Prostate gland (tissue), 2 donors: ENCODE results near the gene DLG4. TPM values are rescaled to one million over a fixed set of nuclear protein-coding genes. Genes with fewer than 3 reads are reported as not detected.

Experiments
- DNase-seq: peaks from one replicate; pipeline ENCODE4 v3.0.0-alpha.2; 2019; ENCODE audit warnings: low spot score
- H3K27ac ChIP-seq, 2 donors: fragments of 200-600 bp; sonication (generic); 2 replicates each; pipeline ENCODE4 v1.5.1; 2017 to 2019
- H3K27me3 ChIP-seq: fragments of 200-600 bp; sonication (generic); replicated peaks from 2 replicates; pipeline ENCODE4 v1.5.1; 2019; ENCODE audit not compliant: insufficient read depth
- H3K36me3 ChIP-seq, 2 donors: fragments of 200-600 bp; sonication (generic); 1 replicate in 1 of 2; 2 replicates in 1 of 2; pipeline versions ENCODE4 v1.5.1 to v1.8.1; 2017 to 2019
- H3K4me1 ChIP-seq: fragments of 200-600 bp; sonication (generic); replicated peaks from 2 replicates; pipeline ENCODE4 v1.5.1; 2019
- H3K4me3 ChIP-seq, 2 donors: fragments of 200-600 bp; sonication (generic); 2 replicates each; pipeline ENCODE4 v1.5.1; 2017 to 2019
- H3K9me3 ChIP-seq: fragments of 200-600 bp; sonication (generic); 2 replicates; pipeline ENCODE4 v1.5.1; 2017
- CTCF ChIP-seq, 4 experiments: fragments of 200-600 bp in 2 of 4; fragments of 450-650 bp in 2 of 4; sonication (generic) in 2 of 4; IDR thresholded peaks; 1 replicate in 3 of 4; 2 replicates in 1 of 4; pipeline ENCODE4 v1.5.1; 2016 to 2019; ENCODE audit warnings: antibody characterized with exemption in 4 of 4, mild to moderate bottlenecking in 2 of 4, moderate library complexity in 2 of 4
- POLR2A ChIP-seq: fragments of 450-650 bp; IDR thresholded peaks from one replicate; pipeline ENCODE4 v1.6.1; 2016; ENCODE audit warnings: antibody characterized with exemption, mild to moderate bottlenecking
- POLR2AphosphoS5 ChIP-seq: sonication (generic); formaldehyde crosslinking; IDR thresholded peaks from one replicate; pipeline ENCODE4 v1.6.1; 2017; ENCODE audit warnings: antibody characterized with exemption
- WGBS: methylation state at CpG from one replicate; pipeline ENCODE4 v1.1.5; 2018; 5-methylcytosine and 5-hydroxymethylcytosine counted together
- intact Hi-C: fragments of 100-400 bp; cut with DNase I; formaldehyde crosslinking; loops from one replicate; pipeline ENCODE4 v1.14.2; 2022
- total RNA-seq, 2 donors: library from RNA; depleted of rRNA; stranded (reverse); fragments of >200 nt; gene quantifications; one replicate each; pipeline ENCODE4 v1.1.0, GENCODE V29; 2016

DLG4 gene
- total RNA-seq, 2 donors from 2014 or later, result 9.3 to 31.6 TPM

GRCh38 chr17:7211491-7212273 is 8.0 kb downstream of the DLG4 start:
- DNase-seq, result no peak
- no peaks in the 10 kb centered on the region for H3K9me3 ChIP-seq

GRCh38 chr17:7208754-7209460 is 10.7 kb downstream of the DLG4 start:
- no peak overlapping the region for H3K4me3 ChIP-seq
- H3K4me1 ChIP-seq, result no peaks in the 10 kb centered on the region
- TF ChIP-seq CTCF (IDR thresholded peaks at IDR 0.05) (no peak), POLR2AphosphoS5 (no peak), POLR2A (no peak)
- H3K27me3 ChIP-seq, result no peaks in the 10 kb centered on the region
- 86% methylated on average over 9 of the region's 9 CpGs for WGBS
- H3K9me3 ChIP-seq, result no peaks in the 10 kb centered on the region
- DNase-seq, result no peak
- intact Hi-C loops, result no loop called here
- H3K27ac ChIP-seq, result no peak overlapping the region
- no peaks in the 10 kb centered on the region for H3K36me3 ChIP-seq

More at GRCh38 chr17:7211491-7212273, 8.0 kb downstream of the DLG4 start:
- Histone ChIP-seq H3K27me3 (no peaks in the 10 kb centered on the region), H3K27ac (no peak overlapping the region), H3K4me3 (no peak overlapping the region), H3K4me1 (no peaks in the 10 kb centered on the region), H3K36me3 (no peaks in the 10 kb centered on the region)
- TF ChIP-seq CTCF (IDR thresholded peaks at IDR 0.05) (no peak), POLR2AphosphoS5 (no peak), POLR2A (no peak)
- intact Hi-C loops, result no loop called here
- 42% methylated on average over 35 of the region's 37 CpGs for WGBS

DNA sequence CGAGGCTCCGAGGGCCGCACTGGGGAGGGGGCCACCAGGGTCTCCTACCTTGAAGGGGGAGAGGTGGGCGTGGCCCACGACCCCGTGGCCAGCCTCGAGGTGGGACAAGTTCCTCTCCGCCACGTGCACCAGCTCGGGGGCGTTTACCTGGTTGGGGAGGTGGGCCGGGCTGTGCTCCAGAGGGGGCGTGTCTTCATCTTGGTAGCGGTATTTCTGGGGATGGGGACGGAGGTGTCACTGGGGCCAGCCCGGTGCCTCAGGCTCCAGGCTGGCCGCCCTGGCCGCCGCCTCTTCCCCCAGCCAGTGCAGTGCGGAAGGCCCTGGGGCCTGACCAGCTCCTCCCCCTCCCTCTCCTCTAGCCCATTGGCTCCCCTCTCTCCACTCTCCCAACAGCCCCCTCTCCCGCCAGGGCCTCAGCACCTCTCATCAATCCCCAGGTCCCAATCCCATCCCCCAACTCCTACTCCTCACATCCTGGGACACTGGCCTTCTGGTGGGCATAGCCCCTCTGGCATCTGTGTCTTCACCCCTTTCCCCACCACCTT is 11.5 kb downstream of the DLG4 start:
- 54% methylated on average over 17 of the region's 21 CpGs for WGBS
- H3K9me3 ChIP-seq, result no peaks in the 10 kb centered on the region
- H3K27me3 ChIP-seq, result no peaks in the 10 kb centered on the region
- no peak for DNase-seq
- no peak overlapping the region for H3K27ac ChIP-seq
- TF ChIP-seq POLR2AphosphoS5 (no peak), CTCF (IDR thresholded peaks at IDR 0.05) (no peak), POLR2A (no peak)
- H3K36me3 ChIP-seq, result no peaks in the 10 kb centered on the region
- no peak overlapping the region for H3K4me3 ChIP-seq
- intact Hi-C loops, result no loop called here
- H3K4me1 ChIP-seq, result no peaks in the 10 kb centered on the region

GRCh38 chr17:7207120-7208001 is 12.3 kb downstream of the DLG4 start:
- Histone ChIP-seq H3K4me3 (no peak overlapping the region), H3K36me3 (no peaks in the 10 kb centered on the region), H3K27me3 (no peaks in the 10 kb centered on the region), H3K9me3 (no peaks in the 10 kb centered on the region), H3K4me1 (no peaks in the 10 kb centered on the region), H3K27ac (no peak overlapping the region)
- no peak for DNase-seq
- WGBS, result 80% methylated on average over 22 of the region's 24 CpGs
- no peak for TF ChIP-seq POLR2AphosphoS5
- TF ChIP-seq CTCF (IDR thresholded peaks at IDR 0.05), result no peak
- TF ChIP-seq POLR2A, result no peak
- intact Hi-C loops, result no loop called here
